GM10266 (cell line): ENCODE data around the gene MYL6B.

Experiments used
- DNase-seq: peaks from one replicate; pipeline ENCODE4 v3.0.0; 2012; ENCODE audit errors: extremely low spot score
- TF ChIP-seq, protein P1 (sequence below): IDR thresholded peaks from 2 replicates; pipeline ENCODE4 v1.5.1; 2012; ENCODE audit warnings: mild to moderate bottlenecking, low read depth; ENCODE audit not compliant: control insufficient read depth, insufficient read depth; ENCODE audit errors: missing control alignments

MYL6B gene

GRCh38 chr12:56118688-56119357 lies 33.6 kb upstream of the MYL6B start:
- peak; percentile 25 for DNase-seq
- TF ChIP-seq, protein P1, sequence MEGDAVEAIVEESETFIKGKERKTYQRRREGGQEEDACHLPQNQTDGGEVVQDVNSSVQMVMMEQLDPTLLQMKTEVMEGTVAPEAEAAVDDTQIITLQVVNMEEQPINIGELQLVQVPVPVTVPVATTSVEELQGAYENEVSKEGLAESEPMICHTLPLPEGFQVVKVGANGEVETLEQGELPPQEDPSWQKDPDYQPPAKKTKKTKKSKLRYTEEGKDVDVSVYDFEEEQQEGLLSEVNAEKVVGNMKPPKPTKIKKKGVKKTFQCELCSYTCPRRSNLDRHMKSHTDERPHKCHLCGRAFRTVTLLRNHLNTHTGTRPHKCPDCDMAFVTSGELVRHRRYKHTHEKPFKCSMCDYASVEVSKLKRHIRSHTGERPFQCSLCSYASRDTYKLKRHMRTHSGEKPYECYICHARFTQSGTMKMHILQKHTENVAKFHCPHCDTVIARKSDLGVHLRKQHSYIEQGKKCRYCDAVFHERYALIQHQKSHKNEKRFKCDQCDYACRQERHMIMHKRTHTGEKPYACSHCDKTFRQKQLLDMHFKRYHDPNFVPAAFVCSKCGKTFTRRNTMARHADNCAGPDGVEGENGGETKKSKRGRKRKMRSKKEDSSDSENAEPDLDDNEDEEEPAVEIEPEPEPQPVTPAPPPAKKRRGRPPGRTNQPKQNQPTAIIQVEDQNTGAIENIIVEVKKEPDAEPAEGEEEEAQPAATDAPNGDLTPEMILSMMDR: no peak

- peak; percentile 73 for DNase-seq
- TF ChIP-seq, protein P1: peak; percentile 72
Observed at GRCh38 chr12:56119361-56119796, 33.0 kb upstream of the MYL6B start.

GRCh38 chr12:56120158-56120846 lies 32.1 kb upstream of the MYL6B start:
- no peak for DNase-seq
- TF ChIP-seq, protein P1: no peak

GRCh38 chr12:56121204-56121870 lies 31.1 kb upstream of the MYL6B start:
- TF ChIP-seq, protein P1: no peak

GRCh38 chr12:56122637-56123036 lies 29.8 kb upstream of the MYL6B start:
- TF ChIP-seq, protein P1: no peak
- DNase-seq: no peak

More at GRCh38 chr12:56121204-56121870, 31.1 kb upstream of the MYL6B start:
- no peak for DNase-seq

GRCh38 chr12:56124133-56124532 lies 28.3 kb upstream of the MYL6B start:
- DNase-seq: no peak
- TF ChIP-seq, protein P1: no peak

DNA sequence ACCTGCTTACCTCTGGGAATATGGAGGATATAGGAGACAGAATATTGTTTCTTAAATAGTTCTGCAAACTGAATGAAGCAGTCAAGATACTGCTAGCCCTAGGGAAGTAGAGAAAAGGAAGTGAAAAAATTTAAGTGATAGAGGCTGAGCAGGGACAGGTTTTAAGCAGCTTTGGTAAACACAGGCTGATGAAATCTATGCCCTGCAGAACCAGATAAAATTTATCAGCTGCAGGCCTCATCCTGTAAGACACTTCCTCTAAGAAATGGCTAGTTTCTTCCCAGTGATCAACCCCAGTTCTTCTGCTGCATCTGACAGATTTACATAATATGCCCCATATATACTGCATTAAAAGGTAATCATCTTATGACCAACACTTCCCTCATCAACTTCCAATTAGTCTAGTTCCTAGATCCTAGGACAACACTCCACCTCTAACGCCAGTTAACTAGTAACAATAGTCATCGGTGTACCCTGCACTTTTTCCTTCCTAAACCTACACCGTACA lies 25.6 kb upstream of the MYL6B start:
- TF ChIP-seq, protein P1: no peak

More for the DNA sequence above, 25.6 kb upstream of the MYL6B start:
- DNase-seq: no peak
